Epithelial cell of prostate (primary cell): Measurements from ENCODE around the gene PRRX2.
"Not testable (repeated sequence)": the region's sequence is repeated elsewhere in the genome, so short reads cannot be mapped to it uniquely, and the experiment has no call there.

Experiments used
- DNase-seq: peaks from one replicate; pipeline ENCODE4 v3.0.0-alpha.2; 2011; ENCODE audit warnings: low read depth, low spot score
- H3K27ac ChIP-seq: fragments of 450-650 bp; 2 replicates; pipeline ENCODE4 v1.5.1; 2017; ENCODE audit warnings: mild to moderate bottlenecking

Gene PRRX2

DNA sequence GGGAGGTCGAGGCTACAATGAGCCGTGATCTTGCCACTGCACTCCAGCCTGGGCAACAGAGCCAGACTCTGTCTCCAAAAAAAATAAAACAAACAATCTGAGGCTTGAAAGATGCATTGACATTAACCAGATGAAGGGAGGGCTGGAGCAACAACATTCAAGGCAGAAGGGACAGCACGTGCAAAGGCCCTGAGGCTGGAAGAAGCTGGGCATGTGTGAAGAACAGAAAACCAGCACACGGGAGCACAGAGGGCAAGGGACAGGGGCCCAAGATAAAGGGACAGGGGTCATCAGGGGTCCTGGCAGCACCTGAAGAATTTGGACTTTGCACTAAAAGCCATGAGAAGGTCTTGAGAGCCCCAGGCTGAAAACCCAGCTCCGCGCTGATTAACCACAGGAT, 84.1 kb downstream of the PRRX2 start:
- DNase-seq = no peak
- H3K27ac ChIP-seq = no peak overlapping the region

DNA sequence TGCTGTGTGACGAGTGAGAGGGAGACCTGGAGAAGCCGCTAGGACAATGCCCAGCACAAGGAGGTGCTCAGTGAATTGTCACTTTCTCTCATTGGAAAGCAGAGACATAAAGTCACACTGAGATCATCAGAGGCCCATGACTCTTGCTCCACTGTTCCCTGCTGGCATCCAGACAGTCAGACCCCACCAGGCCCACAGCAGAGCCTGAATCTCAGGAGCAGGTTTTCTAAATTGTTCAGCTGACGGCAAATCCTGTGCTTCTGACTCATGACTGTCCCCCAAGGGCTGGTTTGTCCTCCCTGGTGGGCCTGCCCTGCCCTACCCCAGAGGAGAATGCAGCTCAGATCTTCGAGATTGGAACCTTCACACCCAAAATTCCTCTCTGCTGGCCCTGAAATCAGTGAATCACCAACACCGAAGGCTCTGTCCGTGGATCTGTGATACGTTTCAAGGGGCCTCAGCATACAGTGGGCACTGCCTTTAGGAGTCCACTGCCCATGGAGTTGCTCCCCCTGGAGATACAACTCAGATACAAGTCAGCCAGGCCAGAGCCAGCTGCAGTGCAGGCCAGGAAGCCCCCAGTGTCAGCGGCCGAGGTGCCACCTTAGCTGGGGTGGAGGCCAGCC, 84.7 kb downstream of the PRRX2 start:
- H3K27ac ChIP-seq = no peak overlapping the region
- no peak for DNase-seq

- peak overlapping the region; percentile 25 for H3K27ac ChIP-seq
- peak; percentile 46 for DNase-seq
Measured at GRCh38 chr9:129751841-129752801, 86.7 kb downstream of the PRRX2 start.

DNA sequence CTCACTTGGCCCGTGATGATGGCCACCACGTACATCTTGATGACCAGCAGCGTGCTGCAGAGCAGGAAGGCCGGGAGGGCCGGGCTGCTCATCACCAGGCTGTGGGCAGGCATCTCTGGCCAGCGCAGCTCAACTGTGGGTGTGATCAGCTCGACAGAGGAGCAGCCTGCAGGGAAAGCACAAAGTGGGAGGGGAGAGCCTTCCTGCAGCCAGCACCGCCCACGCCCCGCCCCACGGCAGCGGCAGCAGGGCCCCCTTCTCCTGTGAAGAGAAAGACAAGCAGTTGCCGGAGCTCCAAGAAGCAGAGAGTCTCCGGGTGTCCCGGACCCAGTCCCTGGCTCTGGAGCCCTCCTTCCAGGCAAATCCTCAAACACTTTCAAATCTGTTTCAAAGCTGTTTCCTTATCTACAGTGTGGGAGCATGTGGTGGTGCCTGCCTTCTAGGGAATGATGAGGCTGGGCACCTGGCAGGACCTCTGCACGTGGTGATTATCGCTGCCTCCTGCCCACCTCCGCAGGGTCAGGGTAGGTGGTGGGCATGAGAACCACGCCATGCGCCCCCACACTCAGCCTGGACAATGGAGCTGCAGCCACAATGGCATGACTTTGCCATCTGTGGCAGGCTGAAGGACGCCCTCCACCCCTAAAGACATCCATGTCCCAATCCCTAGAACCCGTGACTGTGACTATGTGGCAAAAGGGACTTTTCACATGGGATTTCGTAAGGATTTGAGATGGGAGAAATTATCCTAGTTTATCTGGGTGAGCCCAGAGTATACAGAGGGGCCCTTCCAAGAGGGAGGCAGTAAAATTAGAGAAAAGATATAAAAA, 87.7 kb downstream of the PRRX2 start, which contains the start of gene PTGES:
TSS of gene PTGES (minus strand) at position 143 of the 830 bp plus-strand sequence. CDS start at position 113, 30 bp downstream.
- H3K27ac ChIP-seq = peak within 1 kb of the TSS; percentile 25

DNA sequence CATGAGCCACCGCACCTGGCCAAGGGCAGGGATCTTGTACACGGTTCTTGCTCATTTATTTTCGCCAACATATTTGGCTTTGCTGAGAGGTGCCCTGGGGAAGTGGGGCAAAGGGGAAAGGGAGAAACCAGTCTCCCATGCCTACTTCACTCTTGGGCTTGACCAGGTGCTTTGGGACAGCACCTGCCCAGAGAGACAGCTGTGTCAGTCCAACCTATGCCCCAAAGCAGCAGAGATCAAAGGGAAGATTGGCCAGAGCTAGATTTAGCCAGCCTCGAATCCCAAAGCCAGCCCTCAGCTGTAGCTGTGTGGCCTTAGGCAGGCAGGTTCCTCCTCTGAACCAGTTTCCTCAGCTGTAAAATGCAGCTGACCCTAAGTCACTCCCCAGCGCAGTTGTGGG, 89.7 kb downstream of the PRRX2 start:
- DNase-seq = no peak
- H3K27ac ChIP-seq = no peak overlapping the region

More for the DNA sequence above, 87.7 kb downstream of the PRRX2 start, which contains the start of gene PTGES:
- DNase-seq = no peak

DNA sequence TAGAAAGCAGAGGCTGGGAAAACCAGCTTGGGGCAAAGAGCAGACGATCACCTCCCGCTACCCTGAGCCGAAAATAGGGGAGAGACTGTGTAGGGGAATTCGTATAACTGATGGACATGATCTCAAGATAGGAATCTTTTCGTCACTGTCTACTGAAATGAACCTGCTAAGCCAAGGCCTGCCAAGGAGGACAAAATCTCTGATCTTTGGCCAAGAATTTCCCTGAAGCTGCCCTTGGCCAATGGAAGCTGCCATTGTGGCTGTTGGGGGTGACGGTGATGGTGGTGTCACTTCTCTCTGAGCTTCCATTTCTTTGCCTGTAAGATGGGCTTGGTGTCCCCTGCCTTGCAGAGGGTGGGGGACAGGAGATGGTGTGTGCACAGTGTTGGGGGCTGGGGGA, 90.7 kb downstream of the PRRX2 start:
- DNase-seq = no peak
- H3K27ac ChIP-seq = no peak overlapping the region

DNA sequence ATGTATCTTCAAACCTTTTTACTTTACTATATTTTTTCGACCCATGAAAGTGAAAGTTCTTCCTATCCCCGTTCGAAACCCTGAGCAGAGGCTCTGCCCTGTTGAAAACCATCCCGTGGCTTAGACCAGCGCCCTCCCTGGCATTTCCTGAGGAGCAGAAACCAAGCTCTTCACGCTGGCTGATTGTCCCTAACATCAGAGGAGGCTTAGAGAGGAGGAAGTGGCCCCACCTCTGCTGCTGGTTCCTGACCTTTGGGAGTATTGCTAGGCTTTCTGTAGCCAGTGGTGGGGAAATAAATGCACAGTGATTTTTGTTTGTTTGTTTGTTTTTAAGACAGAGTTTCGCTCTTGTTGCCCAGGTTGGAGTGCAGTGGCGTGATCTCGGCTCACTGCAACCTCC, 91.6 kb downstream of the PRRX2 start:
- DNase-seq = no peak
- no peak overlapping the region for H3K27ac ChIP-seq

DNA sequence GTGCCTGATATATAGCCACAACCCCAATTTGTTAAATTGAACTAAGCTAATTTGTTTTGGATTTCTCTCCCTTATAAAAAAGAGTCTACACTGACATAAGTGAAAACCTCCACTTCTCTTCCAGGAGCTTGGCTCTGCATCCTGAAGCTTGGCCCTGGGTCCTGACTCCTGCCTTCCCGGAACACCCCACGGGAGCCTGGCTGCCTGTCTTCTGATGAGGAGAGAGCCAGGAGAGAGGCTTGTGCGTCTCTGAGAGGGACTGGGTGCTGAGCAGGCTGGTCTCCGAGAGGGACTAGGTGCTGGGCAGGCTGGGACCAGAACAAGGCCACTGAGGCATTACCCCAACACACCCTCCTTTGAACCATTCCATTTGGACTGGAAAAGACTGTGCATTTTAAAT, 93.9 kb downstream of the PRRX2 start:
- DNase-seq = no peak
- H3K27ac ChIP-seq = no peak overlapping the region

DNA sequence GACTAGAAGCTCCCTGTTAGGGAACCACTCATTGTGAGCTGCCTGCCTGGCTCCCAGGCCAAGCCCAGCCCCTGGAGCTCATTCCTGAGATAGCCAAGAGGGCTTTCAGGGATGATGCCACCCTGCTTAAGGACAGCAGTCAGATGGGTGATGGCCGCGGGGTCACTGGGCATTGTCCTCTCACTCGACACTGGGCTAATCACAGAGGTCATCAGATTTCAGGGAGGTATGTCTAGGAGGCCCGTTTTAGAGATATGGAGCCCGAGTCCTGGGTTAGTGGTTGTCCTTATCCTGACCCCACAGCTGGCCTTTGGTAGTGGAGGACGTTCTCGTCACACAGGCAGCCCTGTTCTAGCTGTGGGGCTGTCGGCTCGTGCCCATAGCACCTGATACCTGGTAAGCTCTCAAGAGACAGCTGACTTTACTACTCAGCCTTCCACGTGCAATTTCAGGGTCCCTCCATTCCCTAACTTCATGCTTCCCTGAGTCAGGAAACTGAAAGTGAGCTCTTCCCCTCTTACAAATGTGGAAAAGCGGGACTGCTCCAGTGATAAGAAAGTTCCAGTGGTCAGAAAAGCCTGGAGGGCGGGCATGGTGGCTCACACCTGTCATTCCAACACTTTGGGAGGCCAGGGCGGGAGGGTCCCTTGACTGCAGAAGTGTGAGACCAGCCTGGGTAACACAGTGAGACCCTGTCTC, 94.5 kb downstream of the PRRX2 start:
- H3K27ac ChIP-seq = no peak overlapping the region
- no peak for DNase-seq

DNA sequence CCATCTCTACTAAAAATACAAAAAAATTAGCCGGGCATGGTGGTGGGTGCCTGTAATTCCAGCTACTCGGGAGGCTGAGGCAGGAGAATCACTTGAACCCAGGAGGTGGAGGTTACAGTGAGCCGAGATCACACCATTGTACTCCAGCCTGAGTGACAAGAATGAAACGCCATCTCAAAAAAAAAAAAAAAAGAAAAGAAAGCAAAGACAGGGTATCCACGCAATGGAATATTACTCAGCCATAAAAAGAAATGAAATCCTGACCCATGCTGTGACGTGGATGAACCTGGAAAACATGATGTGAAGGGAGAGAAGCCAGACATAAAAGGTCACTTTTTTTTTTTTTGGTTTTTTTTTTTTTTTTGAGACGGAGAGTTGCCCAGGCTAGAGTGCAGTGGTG, 95.3 kb downstream of the PRRX2 start:
- H3K27ac ChIP-seq = not testable (repeated sequence)

DNA sequence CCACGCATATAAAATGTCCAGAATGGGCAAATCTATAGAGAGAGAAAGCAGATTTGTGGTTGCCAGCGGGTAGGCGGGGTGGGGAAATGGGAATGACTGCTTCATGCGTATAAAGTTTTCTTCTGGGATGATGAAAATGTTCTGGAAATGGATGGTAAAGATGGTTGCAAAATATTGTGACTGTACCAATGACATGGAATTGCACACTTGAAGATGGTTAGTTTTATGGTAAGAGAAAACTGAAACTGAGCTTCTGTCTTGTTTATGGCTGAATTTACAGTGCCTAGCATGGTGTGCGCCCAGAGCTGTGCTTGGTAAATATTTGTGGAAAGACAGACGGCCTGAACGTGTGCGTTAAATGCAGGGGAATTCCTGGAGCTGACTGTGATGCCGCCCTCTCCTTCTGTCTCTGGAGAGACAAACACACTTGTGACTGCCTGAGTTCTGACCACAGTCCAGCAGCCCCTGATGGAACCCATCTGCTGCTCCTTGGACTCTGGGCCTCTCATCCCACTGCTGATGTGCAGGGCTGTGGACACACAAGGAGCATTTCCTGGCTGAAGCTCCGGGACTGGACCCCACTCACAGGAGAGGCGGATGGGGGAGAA, 96.0 kb downstream of the PRRX2 start:
- H3K27ac ChIP-seq = no peak overlapping the region
- no peak for DNase-seq

More for the DNA sequence above, 95.3 kb downstream of the PRRX2 start:
- DNase-seq = not testable (repeated sequence)

GRCh38 chr9:129761901-129762369, 96.5 kb downstream of the PRRX2 start:
- no peak for DNase-seq
- peak overlapping the region; percentile 38 for H3K27ac ChIP-seq

GRCh38 chr9:129762370-129762984, 97.0 kb downstream of the PRRX2 start:
- H3K27ac ChIP-seq = peak overlapping the region; percentile 38
- DNase-seq = peak; percentile 57

GRCh38 chr9:129762985-129763926, 97.8 kb downstream of the PRRX2 start:
- H3K27ac ChIP-seq = peak overlapping the region; percentile 38
- no peak for DNase-seq

- no peak overlapping the region for H3K27ac ChIP-seq
- DNase-seq = no peak
Measured at GRCh38 chr9:129765764-129766317, 100.4 kb downstream of the PRRX2 start.

- no peak overlapping the region for H3K27ac ChIP-seq
- DNase-seq = no peak
Measured at GRCh38 chr9:129768486-129768885, 103.0 kb downstream of the PRRX2 start.

DNA sequence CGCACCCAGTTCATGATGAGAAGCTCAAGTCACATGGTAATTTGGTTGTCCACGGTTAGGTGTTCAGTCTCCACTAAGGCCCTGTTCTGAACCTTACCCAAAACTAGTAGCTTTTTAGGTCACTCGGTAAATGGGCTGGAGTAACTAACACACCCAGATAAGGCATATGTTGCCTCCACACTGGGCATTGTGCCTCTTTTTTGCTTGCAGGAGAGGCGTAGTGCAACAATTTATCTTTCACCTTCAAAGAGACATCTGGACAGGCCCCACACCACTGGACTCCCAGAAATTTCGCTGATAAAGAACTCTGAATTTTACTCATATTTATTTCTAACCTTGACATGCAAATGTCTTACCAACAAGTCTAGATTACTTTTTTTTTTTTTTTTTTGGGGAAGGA, 104.2 kb downstream of the PRRX2 start:
- no peak overlapping the region for H3K27ac ChIP-seq
- DNase-seq = no peak

DNA sequence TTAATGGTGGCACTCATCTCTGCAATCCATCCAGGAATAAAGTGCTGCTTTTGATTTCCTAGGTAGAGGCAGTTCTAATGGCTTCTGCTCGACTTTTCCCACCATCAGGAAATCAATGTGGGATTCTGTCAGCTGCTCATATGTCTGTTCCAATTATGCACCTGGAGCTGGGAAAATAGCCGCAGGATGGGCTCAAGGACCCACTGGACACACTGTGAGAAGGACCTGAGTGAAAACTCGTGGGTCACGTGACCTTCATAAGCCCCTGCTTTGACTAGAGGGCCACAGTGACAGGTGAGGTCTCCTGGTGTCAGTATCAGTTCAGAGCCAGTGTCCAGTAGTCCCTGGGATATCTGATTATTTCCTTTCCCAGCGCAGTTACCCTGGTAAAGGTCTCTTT, 105.3 kb downstream of the PRRX2 start:
- H3K27ac ChIP-seq = no peak overlapping the region
- no peak for DNase-seq
